Spleen (tissue), 7 donors: ENCODE data around the gene C7orf57.

Source experiments
- POLR2A ChIP-seq, 3 donors: fragments of 450-650 bp; IDR thresholded peaks; one replicate each; pipeline ENCODE4 v1.5.1; 2017; ENCODE audit warnings: antibody characterized with exemption in 3 of 3, mild to moderate bottlenecking in 1 of 3
- TF ChIP-seq, protein P1 (sequence below), 11 experiments: fragments of 200-600 bp in 7 of 11; fragments of 450-650 bp in 4 of 11; sonication (generic) in 4 of 11; IDR thresholded peaks in 8 of 11; conservative IDR thresholded peaks in 3 of 11; 1 replicate in 7 of 11; 2 replicates in 4 of 11; pipeline versions ENCODE4 v1.4.0 to v1.8.0; 2016 to 2021; ENCODE audit warnings: antibody characterized with exemption in 11 of 11, inconsistent platforms in 4 of 11, mild to moderate bottlenecking in 1 of 11
- donor health status: DM: no; HTN: no; CAD: no; lungs with moderate emphysema.
- donor health status: DM: no; HTN: no; CAD: no.
- donor health status: DM: no; HTN: no; CAD: no.

GRCh38 chr7:48102530-48102929 is 67.2 kb downstream of the C7orf57 start:
- TF ChIP-seq, protein P1, sequence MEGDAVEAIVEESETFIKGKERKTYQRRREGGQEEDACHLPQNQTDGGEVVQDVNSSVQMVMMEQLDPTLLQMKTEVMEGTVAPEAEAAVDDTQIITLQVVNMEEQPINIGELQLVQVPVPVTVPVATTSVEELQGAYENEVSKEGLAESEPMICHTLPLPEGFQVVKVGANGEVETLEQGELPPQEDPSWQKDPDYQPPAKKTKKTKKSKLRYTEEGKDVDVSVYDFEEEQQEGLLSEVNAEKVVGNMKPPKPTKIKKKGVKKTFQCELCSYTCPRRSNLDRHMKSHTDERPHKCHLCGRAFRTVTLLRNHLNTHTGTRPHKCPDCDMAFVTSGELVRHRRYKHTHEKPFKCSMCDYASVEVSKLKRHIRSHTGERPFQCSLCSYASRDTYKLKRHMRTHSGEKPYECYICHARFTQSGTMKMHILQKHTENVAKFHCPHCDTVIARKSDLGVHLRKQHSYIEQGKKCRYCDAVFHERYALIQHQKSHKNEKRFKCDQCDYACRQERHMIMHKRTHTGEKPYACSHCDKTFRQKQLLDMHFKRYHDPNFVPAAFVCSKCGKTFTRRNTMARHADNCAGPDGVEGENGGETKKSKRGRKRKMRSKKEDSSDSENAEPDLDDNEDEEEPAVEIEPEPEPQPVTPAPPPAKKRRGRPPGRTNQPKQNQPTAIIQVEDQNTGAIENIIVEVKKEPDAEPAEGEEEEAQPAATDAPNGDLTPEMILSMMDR (IDR thresholded peaks at IDR 0.05 in 8 of 11, conservative IDR thresholded peaks at IDR 0.05 in 3 of 11) = no peak
- TF ChIP-seq POLR2A (IDR thresholded peaks at IDR 0.05) = no peak
